Mammary microvascular endothelial cell (primary cell): ENCODE measurements around the gene CCT6B. TPM values are rescaled to one million over a fixed set of nuclear protein-coding genes. Genes with fewer than 3 reads are reported as not detected.

Source experiments
- total RNA-seq: library from RNA; depleted of rRNA; stranded (reverse); fragments of >200 nt; gene quantifications from 2 replicates; pipeline ENCODE4 v1.2.3, GENCODE V29; 2015

Gene CCT6B, protein sequence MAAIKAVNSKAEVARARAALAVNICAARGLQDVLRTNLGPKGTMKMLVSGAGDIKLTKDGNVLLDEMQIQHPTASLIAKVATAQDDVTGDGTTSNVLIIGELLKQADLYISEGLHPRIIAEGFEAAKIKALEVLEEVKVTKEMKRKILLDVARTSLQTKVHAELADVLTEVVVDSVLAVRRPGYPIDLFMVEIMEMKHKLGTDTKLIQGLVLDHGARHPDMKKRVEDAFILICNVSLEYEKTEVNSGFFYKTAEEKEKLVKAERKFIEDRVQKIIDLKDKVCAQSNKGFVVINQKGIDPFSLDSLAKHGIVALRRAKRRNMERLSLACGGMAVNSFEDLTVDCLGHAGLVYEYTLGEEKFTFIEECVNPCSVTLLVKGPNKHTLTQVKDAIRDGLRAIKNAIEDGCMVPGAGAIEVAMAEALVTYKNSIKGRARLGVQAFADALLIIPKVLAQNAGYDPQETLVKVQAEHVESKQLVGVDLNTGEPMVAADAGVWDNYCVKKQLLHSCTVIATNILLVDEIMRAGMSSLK
- total RNA-seq = 0.84 TPM in 1 of 2 replicates, not detected in the other

DNA sequence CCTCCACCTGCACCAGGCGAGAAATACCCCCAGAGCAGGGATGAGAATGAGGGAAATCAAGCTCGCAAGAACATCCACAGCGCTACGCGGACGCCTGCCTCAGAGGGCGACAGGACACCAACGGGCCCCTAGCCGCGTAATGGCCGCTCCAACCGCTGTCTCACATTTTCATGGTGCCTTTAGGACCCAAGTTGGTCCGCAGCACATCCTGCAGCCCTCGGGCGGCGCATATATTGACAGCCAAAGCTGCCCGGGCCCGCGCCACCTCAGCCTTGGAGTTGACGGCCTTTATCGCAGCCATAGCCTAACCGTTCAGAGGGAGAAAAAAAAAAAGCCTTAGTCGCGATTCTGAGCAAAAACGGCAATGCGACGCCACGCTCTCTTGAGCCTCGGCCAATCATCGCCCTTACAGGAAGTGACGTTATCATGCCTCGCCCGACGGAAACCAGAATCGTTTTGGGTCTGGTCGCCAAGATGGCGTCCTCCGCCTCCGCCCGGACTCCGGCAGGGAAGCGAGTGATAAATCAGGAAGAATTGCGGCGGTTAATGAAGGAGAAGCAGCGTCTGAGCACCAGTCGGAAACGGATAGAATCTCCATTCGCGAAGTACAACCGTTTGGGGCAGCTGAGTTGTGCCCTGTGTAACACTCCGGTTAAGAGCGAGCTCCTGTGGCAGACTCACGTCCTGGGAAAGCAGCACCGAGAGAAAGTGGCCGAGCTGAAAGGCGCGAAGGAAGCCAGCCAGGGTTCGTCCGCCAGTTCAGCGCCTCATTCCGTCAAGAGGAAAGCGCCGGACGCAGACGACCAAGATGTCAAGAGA is at the start of gene CCT6B, which contains the start of gene ZNF830:
TSS of gene CCT6B (minus strand) at position 368 of the 819 bp plus-strand sequence. CDS start at position 301, 67 bp downstream.
TSS of gene ZNF830 (plus strand) at position 448 of the 819 bp plus-strand sequence. CDS start at position 475, 27 bp downstream.

DNA sequence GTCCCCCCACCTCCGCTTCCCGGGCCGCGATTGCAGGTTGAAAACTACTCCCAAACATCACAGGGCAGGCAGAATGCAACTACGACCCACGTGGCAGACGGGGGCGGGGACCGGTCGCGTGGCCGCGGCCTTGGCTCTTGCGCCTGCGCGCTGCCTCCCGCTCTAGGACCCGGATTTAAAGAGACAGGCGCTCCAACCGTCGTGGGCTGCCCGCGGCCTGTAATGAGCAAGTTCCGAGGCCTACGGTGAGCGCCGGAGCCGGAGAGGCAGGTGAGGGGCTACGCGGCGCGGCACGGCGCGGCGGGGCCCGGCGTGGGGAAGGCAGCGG is 19.1 kb upstream of the CCT6B start, which contains the start of gene LIG3:
TSS of gene LIG3 (plus strand) at position 160 of the 328 bp plus-strand sequence. CDS start 2,494 bp downstream, outside the sequence.

Other genes with a start within 250 kb of the CCT6B start
- 7.1 and 7.3 TPM in 2 replicates for gene ZNF830, start 80 bp upstream of the CCT6B start, total RNA-seq
- gene LIG3, start 19.1 kb upstream of the CCT6B start, total RNA-seq = 18.3 and 24.4 TPM in 2 replicates
- gene RFFL, start 102.2 kb upstream of the CCT6B start, total RNA-seq = 12.9 and 14.9 TPM in 2 replicates
- gene RAD51D, start 158.4 kb upstream of the CCT6B start, total RNA-seq = 10.5 and 16.7 TPM in 2 replicates
- gene FNDC8, start 160.2 kb upstream of the CCT6B start, total RNA-seq = not detected in 2 replicates
- gene NLE1, start 180.8 kb upstream of the CCT6B start, total RNA-seq = 17.6 and 22.4 TPM in 2 replicates
- gene UNC45B, start 186.4 kb upstream of the CCT6B start, total RNA-seq = not detected in 2 replicates
- not detected in 2 replicates for gene SLC35G3, start 232.9 kb upstream of the CCT6B start, total RNA-seq